RWPE2 (cell line): ENCODE measurements around the gene OR4D10.
"Not testable (repeated sequence)": the region's sequence is repeated elsewhere in the genome, so short reads cannot be mapped to it uniquely, and the experiment has no call there.

Experiments
- ATAC-seq: fragments of 200-7000 bp; cut with Tn5 transposase; 3 replicates; pipeline ENCODE4 v1.9.1; 2021; ENCODE audit warnings: low read depth
- DNase-seq: peaks from one replicate; pipeline ENCODE4 v3.0.0-alpha.2; 2020; ENCODE audit warnings: low spot score
- H3K27ac ChIP-seq: fragments of 450-650 bp; 2 replicates; pipeline ENCODE4 v1.5.1; 2017; ENCODE audit warnings: mild to moderate bottlenecking; ENCODE audit not compliant: poor library complexity, severe bottlenecking
- H3K27me3 ChIP-seq: fragments of 250-450 bp; sonication (Bioruptor Pico); 2 replicates; pipeline ENCODE4 v1.5.1; 2021; ENCODE audit warnings: mild to moderate bottlenecking, moderate library complexity; ENCODE audit not compliant: insufficient read depth, poor library complexity, severe bottlenecking
- H3K36me3 ChIP-seq: fragments of 250-450 bp; sonication (Bioruptor Pico); 2 replicates; pipeline ENCODE4 v1.5.1; 2020; ENCODE audit warnings: low read depth, mild to moderate bottlenecking, moderate library complexity
- H3K4me1 ChIP-seq: fragments of 250-450 bp; sonication (Bioruptor Pico); 2 replicates; pipeline ENCODE4 v1.5.1; 2021; ENCODE audit warnings: mild to moderate bottlenecking, moderate library complexity; ENCODE audit not compliant: insufficient read depth, poor library complexity, severe bottlenecking
- H3K4me3 ChIP-seq: fragments of 250-450 bp; sonication (Bioruptor Pico); 2 replicates; pipeline ENCODE4 v1.5.1; 2021; ENCODE audit warnings: mild to moderate bottlenecking, moderate library complexity; ENCODE audit not compliant: severe bottlenecking
- H3K9me3 ChIP-seq: fragments of 250-450 bp; sonication (Bioruptor Pico); 2 replicates; pipeline ENCODE4 v1.5.1; 2021; ENCODE audit warnings: mild to moderate bottlenecking, moderate library complexity; ENCODE audit not compliant: severe bottlenecking
- CTCF ChIP-seq: fragments of 450-650 bp; IDR thresholded peaks from one replicate; pipeline ENCODE4 v1.5.1; 2017; ENCODE audit warnings: mild to moderate bottlenecking, moderate library complexity; ENCODE audit not compliant: poor library complexity, severe bottlenecking

OR4D10 gene

GRCh38 chr11:59480359-59480758 is 7.2 kb downstream of the OR4D10 start:
- no peak for ATAC-seq
- no peaks in the 10 kb centered on the region for H3K4me1 ChIP-seq
- no peaks in the 10 kb centered on the region for H3K27me3 ChIP-seq
- TF ChIP-seq CTCF, result no peak
- H3K9me3 ChIP-seq, result no peaks in the 10 kb centered on the region
- no peaks in the 10 kb centered on the region for H3K36me3 ChIP-seq
- no peak overlapping the region for H3K27ac ChIP-seq
- DNase-seq, result no peak
- no peak overlapping the region for H3K4me3 ChIP-seq

- Histone ChIP-seq H3K4me3 (no peak overlapping the region), H3K27ac (no peak overlapping the region), H3K4me1 (no peaks in the 10 kb centered on the region), H3K9me3 (no peaks in the 10 kb centered on the region), H3K36me3 (no peaks in the 10 kb centered on the region), H3K27me3 (no peaks in the 10 kb centered on the region)
- DNase-seq (no peak), ATAC-seq (no peak)
- no peak for TF ChIP-seq CTCF
Observed at GRCh38 chr11:59501931-59502330, 28.8 kb downstream of the OR4D10 start.

- no peak for ATAC-seq
- TF ChIP-seq CTCF, result no peak
- no peak within 1 kb of the TSS for H3K27ac ChIP-seq
Observed at GRCh38 chr11:59503276-59503675, 30.2 kb downstream of the OR4D10 start, which contains the start of gene OR4D11. TSS of gene OR4D11 (plus strand) at chr11:59503576. CDS start at chr11:59503576, 0 bp downstream.

GRCh38 chr11:59510941-59511589 is 38.0 kb downstream of the OR4D10 start, which contains the start of gene OR4D9:
TSS of gene OR4D9 (plus strand) at chr11:59511539. CDS start at chr11:59514913, 3,374 bp downstream.
- no peaks in the 10 kb centered on the region for H3K27me3 ChIP-seq
- H3K4me3 ChIP-seq, result no peak within 1 kb of the TSS
- H3K27ac ChIP-seq, result no peak within 1 kb of the TSS
- DNase-seq (no peak), ATAC-seq (no peak)
- no peaks in the 10 kb centered on the region for H3K4me1 ChIP-seq
- no peaks in the 10 kb centered on the region for H3K36me3 ChIP-seq
- no peak for TF ChIP-seq CTCF
- no peaks in the 10 kb centered on the region for H3K9me3 ChIP-seq

More at GRCh38 chr11:59503276-59503675, 30.2 kb downstream of the OR4D10 start, which contains the start of gene OR4D11:
- no peaks in the 10 kb centered on the region for H3K4me1 ChIP-seq
- H3K9me3 ChIP-seq, result no peaks in the 10 kb centered on the region
- no peak within 1 kb of the TSS for H3K4me3 ChIP-seq
- DNase-seq, result no peak
- H3K36me3 ChIP-seq, result no peaks in the 10 kb centered on the region
- no peaks in the 10 kb centered on the region for H3K27me3 ChIP-seq

GRCh38 chr11:59511675-59512074 is 38.6 kb downstream of the OR4D10 start:
- Histone ChIP-seq H3K4me3 (no peak overlapping the region), H3K27ac (no peak overlapping the region), H3K4me1 (no peaks in the 10 kb centered on the region), H3K9me3 (no peaks in the 10 kb centered on the region), H3K27me3 (no peaks in the 10 kb centered on the region), H3K36me3 (no peaks in the 10 kb centered on the region)
- TF ChIP-seq CTCF, result no peak
- DNase-seq (no peak), ATAC-seq (no peak)

- H3K27me3 ChIP-seq, DNase-seq, H3K36me3 ChIP-seq, H3K9me3 ChIP-seq, ATAC-seq, H3K4me3 ChIP-seq, H3K27ac ChIP-seq, H3K4me1 ChIP-seq: not testable (repeated sequence)
Observed at GRCh38 chr11:59520139-59520538, 47.0 kb downstream of the OR4D10 start.
